Measurements from ENCODE around the gene ZDHHC12. TPM values are rescaled to one million over a fixed set of nuclear protein-coding genes. Genes with fewer than 3 reads are reported as not detected.

The ZDHHC12 gene
- total and polyA plus RNA-seq, 3 donors from 2014 or later = 36.4 to 57.5 (median 39.3) TPM

DNA sequence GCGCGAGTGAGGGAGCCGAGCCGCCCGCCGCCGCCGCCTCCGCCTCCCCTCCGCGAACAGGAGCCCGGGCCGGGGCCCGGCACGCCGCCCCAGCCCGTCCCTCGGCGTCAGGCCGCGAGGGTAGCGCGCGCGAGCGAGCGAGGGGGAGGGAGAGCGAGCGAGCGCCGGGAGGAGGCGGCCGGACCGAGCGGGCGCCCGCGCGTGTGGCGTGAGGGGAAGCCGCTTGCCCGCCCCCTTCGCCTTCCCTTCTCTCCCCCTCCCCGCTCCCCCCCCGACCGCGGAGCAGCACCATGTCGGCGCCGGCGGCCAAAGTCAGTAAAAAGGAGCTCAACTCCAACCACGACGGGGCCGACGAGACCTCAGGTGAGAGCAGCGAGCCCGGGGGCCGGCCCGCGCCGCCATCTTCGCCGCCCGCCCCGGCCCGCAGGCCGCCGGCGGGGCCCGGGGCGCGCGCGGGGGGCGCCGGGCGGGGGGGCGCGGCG, 34.6 kb downstream of the ZDHHC12 start:
- TF ChIP-seq, protein P1, sequence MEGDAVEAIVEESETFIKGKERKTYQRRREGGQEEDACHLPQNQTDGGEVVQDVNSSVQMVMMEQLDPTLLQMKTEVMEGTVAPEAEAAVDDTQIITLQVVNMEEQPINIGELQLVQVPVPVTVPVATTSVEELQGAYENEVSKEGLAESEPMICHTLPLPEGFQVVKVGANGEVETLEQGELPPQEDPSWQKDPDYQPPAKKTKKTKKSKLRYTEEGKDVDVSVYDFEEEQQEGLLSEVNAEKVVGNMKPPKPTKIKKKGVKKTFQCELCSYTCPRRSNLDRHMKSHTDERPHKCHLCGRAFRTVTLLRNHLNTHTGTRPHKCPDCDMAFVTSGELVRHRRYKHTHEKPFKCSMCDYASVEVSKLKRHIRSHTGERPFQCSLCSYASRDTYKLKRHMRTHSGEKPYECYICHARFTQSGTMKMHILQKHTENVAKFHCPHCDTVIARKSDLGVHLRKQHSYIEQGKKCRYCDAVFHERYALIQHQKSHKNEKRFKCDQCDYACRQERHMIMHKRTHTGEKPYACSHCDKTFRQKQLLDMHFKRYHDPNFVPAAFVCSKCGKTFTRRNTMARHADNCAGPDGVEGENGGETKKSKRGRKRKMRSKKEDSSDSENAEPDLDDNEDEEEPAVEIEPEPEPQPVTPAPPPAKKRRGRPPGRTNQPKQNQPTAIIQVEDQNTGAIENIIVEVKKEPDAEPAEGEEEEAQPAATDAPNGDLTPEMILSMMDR (IDR thresholded peaks at IDR 0.05) = no peak
- TF ChIP-seq POLR2A (IDR thresholded peaks at IDR 0.05) = no peak
- DNase-seq = peak; percentile 46
- Histone ChIP-seq H3K4me1 (peaks cover 24% of the 10 kb centered on the region), H3K4me3 (peak overlapping the region; percentile 71 to 96), H3K27ac (peak overlapping the region; percentile 82 to 97), H3K9me3 (no peaks in the 10 kb centered on the region), H3K27me3 (no peaks in the 10 kb centered on the region), H3K36me3 (ENCODE audit: low read depth, missing control alignments) (no peaks in the 10 kb centered on the region)
- intact Hi-C loops (cut with DNase I; ENCODE audit: low total_unique reads) = no loop called here
- 3% methylated on average over 8 of the region's 80 CpGs; no CpG with 5 or more reads in 1 of the 2 donors for WGBS, 2 donors

DNA sequence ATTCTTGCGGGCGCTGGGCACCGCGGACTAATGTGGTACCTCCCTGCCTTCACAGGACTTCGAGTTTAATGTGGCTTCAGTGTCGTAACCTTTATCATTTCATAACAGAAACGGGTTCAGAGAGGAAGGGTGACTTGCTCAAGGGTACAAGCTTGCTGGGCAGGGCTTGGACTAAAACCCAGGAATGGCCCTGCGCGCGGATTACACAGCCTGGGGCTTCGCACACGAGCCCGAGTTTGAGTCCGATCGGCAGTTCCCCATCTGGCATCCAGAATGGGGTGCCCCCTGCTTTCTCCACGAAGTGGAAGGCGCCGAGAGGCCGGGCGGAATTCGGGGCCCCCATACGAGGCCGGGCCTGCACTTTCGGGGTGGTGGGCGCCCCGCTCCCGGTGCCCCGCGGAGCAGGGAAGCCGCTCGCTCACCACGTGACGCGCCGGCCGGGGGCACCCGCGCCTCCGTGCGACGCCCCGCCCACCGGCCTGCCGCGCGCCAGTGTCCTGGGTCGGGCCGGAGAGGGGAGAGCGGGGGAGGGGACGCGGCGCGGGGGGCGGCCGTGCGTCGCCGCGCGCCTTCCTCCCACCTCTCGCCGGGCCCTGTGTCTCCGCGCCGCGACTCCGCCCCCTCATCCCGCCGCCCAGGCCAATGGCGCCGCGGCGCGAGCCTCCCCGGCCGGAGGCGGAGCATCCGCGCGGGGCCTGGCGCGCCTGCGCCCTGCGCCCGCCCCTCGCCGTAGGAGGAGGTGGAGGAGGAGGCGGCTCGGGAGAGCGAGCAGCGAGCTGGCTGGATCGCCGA, 35.2 kb downstream of the ZDHHC12 start, which contains the start of gene SET:
Gene SET (plus strand): TSS at position 722 of the 792 bp plus-strand sequence. CDS start 361 bp downstream, outside the sequence.
- peak within 1 kb of the TSS; percentile 79 to 96 for H3K4me3 ChIP-seq
- H3K27me3 ChIP-seq = no peaks in the 10 kb centered on the region
- peak within 1 kb of the TSS; percentile 83 to 97 for H3K27ac ChIP-seq
- no peaks in the 10 kb centered on the region for H3K36me3 ChIP-seq (ENCODE audit: low read depth, missing control alignments)
- H3K4me1 ChIP-seq = peaks cover 24% of the 10 kb centered on the region
- peak; percentile 94 for DNase-seq
- 0 to 3% methylated on average over 7 to 47 of the region's 93 CpGs for WGBS, 2 donors
- intact Hi-C loops (cut with DNase I; ENCODE audit: low total_unique reads) = no loop called here
- TF ChIP-seq, protein P1 (IDR thresholded peaks at IDR 0.05) = no peak
- TF ChIP-seq POLR2A (IDR thresholded peaks at IDR 0.05) = peak; percentile 80
- H3K9me3 ChIP-seq = no peaks in the 10 kb centered on the region

DNA sequence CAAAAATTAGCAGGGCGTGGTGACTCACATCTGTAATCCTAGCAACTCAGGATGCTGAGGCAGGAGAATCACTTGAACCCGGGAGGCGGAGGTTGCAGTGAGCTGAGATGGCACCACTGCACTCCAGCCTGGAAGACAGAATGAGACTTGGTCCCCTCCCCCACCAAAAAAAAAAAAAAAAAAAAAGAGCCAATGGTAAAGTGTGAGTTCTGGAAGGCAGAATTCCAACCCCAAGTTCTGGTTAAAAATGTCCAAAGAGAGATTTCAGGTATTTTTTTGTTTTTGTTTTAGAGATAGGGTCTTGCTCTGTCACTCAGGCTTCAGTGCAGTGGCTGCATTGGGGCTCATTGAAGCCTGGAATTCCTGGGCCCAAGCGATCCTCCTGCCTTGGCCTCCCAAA, 36.5 kb downstream of the ZDHHC12 start:
- intact Hi-C loops (cut with DNase I; ENCODE audit: low total_unique reads) = no loop called here
- H3K4me3 ChIP-seq = no peak overlapping the region
- WGBS, 2 donors = 72 to 85% methylated on average over 4 of the region's 4 CpGs
- no peaks in the 10 kb centered on the region for H3K36me3 ChIP-seq (ENCODE audit: low read depth, missing control alignments)
- DNase-seq = no peak
- no peaks in the 10 kb centered on the region for H3K9me3 ChIP-seq
- H3K27me3 ChIP-seq = no peaks in the 10 kb centered on the region
- H3K4me1 ChIP-seq = peaks cover 24% of the 10 kb centered on the region
- no peak overlapping the region for H3K27ac ChIP-seq
- no peak for TF ChIP-seq POLR2A (IDR thresholded peaks at IDR 0.05)
- TF ChIP-seq, protein P1 (IDR thresholded peaks at IDR 0.05) = no peak

DNA sequence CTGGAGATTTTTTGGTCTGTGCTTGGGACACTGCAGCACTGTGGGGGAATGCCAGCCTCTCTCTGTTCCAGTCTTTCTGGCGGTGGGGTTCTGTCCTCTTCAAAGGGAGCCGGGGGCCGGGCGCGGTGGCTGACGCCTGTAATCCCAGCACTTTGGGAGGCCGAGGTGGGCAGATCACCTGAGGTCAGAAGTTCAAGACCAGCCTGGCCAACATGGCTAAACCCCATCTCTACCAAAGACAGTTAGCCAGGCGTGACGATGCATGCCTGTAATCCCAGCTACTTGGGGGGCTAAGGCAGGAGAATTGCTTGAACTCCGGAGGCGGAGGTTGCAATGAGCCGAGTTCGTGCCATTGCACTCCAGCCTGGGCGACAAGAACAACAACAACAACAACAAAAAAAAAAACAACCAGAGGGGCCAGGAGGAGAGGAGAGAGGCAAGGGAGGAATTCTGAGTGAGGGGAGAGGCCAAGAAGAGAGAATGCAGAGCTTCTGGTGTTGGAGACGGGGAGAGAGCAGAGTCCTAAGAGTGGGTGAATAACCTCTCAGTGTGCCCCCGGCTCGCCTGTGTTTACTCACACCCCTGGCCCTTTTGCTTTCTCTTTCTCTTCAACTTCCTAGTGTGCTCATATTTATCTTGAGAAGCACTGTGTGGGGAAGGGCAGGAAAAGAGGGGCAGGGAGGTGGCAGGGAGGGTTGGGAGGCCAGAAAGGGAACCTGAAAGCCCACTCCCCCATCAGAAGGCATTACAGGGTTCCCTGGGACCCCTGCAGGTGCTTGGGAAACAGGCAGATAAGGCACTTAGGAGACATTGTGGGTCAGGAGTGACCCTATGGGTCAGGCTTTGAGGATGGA, 38.1 kb downstream of the ZDHHC12 start:
- Histone ChIP-seq H3K27me3 (no peaks in the 10 kb centered on the region), H3K4me3 (no peak overlapping the region), H3K36me3 (ENCODE audit: low read depth, missing control alignments) (no peaks in the 10 kb centered on the region), H3K9me3 (no peaks in the 10 kb centered on the region), H3K4me1 (peaks cover 16% of the 10 kb centered on the region), H3K27ac (peak overlapping the region in 1 of 2 donors; percentile 15)
- no peak for DNase-seq
- TF ChIP-seq, protein P1 (IDR thresholded peaks at IDR 0.05) = no peak
- no peak for TF ChIP-seq POLR2A (IDR thresholded peaks at IDR 0.05)
- intact Hi-C loops (cut with DNase I; ENCODE audit: low total_unique reads) = no loop called here
- 86% methylated on average over 13 to 17 of the region's 17 CpGs for WGBS, 2 donors

Measured in testis (tissue), 3 donors.